GM19025 (cell line): ENCODE results near the gene PPP2R5B.

Experiments
- ATAC-seq: cut with Tn5 transposase; IDR thresholded peaks from one replicate; pipeline ENCODE4 v1.9.1; 2021; ENCODE audit warnings: mild to moderate bottlenecking, low read depth, moderate library complexity; ENCODE audit not compliant: unreplicated experiment

PPP2R5B gene

DNA sequence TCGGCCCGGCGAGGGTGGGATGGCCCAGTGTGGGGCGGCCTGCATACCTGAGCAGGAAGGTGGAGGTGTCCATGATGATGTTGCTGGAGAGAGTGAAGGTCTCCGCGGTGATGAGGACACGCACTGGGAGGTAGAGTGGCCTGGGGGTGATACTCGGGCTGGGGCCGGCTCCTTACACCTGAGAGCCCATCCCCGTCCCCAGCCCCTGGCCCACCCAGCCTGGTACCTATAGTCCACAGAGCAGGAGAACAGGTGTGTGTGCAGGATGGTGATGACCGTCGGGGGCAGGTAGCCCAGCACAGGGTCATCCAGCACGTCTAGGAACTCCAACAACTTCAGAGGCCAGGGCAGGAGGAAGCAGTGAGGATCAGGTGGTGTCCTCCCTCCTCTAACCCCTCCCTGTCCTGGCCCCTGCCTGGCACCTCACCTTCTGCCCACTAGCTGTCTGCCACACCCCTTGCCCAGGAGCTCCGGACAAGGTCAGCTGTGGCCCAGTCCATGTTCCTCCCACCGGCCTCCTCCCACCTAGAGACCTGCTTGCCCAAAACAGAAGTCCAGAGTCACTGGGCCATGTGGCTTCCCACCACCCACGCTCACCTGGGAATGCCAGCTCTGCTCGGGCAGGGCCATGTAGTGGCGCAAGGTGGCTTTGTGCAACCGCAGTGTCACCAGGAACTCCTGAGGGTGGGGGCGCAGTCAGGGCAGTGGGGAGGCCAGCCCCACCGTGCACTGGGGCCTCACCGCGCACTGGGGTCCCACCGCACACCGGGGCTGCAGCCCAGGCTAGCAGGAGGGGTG is 18.8 kb upstream of the PPP2R5B start:
- ATAC-seq: no peak

DNA sequence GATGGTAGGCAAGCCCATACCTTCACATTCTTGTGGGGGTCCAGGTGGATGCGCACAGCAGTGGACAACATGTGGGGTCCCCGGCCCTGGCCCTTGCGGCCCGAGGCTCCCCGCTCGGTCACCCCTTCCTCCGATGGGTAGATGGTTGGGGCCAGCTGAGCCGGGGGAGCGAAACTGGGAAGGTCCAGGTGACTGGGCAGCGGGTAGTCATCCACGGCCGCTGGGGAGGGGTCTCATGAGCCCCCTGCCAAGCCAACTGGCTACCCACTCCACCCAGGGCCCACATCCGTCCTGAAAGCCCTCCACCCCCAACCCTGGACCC is 18.2 kb upstream of the PPP2R5B start:
- no peak for ATAC-seq

- ATAC-seq: no peak
Measured at GRCh38 chr11:64908766-64909165, 15.7 kb upstream of the PPP2R5B start.

DNA sequence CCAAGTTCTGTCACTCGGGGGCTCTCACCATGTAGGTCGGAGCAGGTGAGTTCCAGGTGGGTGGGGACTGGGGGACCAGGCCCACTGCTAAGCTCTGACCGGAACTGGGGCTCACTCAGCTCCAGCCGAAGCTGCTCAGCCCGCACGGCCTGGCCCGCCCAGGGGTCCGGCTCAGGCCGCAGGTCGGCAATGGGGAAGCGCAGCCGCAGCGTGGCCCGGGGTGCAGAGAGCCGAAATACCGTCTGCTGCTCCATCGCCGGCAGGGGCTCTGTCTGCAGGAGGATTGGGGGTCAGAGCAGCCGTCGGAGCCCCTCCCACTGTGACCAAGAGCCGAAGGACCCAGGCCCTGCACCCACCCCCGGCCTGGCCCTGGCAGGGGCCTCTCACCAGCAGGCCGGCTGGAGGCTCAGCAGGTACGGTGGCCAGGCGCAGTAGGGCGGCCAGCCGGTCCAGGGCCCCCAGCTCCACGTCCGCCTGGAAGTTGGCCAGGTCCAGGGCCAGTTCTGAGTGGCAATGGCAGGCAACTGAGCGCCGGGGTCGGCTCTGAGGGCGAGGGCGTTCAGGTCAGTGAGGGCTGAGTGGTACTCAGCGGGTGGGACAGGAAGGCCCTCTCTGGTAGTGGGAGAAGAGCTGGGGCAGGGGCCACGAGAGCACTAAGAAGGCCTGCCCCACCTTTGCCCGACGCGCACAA is 14.7 kb upstream of the PPP2R5B start:
- no peak for ATAC-seq

GRCh38 chr11:64910451-64911093 is 13.9 kb upstream of the PPP2R5B start:
- no peak for ATAC-seq

DNA sequence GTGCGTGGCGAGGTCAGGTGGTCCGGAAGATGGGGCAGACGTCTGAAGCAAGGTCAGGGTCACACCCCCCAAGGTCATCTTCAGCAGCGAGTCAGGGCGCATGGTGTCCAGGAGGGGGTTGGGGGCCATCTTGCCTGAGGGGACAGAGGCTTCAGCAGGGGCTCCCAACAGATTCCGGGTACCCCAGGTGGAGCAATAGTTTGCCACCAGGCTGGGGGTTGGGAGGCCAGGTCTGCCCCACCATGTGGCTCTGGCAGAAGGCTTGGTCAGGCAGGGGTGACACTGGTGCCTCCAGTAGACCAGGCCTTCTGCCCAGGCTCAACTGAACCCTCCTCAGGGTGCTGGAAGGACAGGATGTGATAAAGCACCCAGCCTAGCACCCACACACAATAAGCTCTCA is 13.3 kb upstream of the PPP2R5B start:
- ATAC-seq: no peak

GRCh38 chr11:64911689-64912088 is 12.8 kb upstream of the PPP2R5B start:
- ATAC-seq: no peak

- no peak for ATAC-seq
Measured at GRCh38 chr11:64913171-64913727, 11.2 kb upstream of the PPP2R5B start.

DNA sequence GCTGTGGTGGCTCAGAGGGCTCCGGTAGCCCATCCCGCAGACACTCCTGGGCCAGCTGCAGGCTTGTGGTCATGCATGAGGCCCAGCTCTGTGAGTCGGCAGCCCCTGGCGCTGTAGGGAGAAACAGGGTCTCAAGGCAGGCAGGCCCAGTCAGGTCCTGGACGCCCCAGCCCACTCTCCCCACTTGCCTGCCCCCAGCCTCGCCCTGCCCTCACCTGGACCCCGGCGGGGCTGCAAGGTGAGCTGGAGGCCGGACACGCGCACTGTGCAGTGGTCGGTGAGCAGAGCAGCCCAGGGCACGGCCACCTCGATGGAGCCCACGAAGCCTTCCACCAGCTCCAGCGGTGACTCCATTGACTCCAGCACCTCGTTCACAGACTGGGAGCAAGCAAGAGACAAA is 10.4 kb upstream of the PPP2R5B start:
- ATAC-seq: no peak

- no peak for ATAC-seq
Measured at GRCh38 chr11:64915376-64915887, 9.1 kb upstream of the PPP2R5B start.

- ATAC-seq: no peak
Measured at GRCh38 chr11:64916040-64916774, 8.3 kb upstream of the PPP2R5B start.

- ATAC-seq: peak; percentile 93
Measured at GRCh38 chr11:64916775-64917662, 7.5 kb upstream of the PPP2R5B start, which contains the start of gene ATG2A. TSS of gene ATG2A (minus strand) at chr11:64917209. CDS start at chr11:64917135, 74 bp downstream.

DNA sequence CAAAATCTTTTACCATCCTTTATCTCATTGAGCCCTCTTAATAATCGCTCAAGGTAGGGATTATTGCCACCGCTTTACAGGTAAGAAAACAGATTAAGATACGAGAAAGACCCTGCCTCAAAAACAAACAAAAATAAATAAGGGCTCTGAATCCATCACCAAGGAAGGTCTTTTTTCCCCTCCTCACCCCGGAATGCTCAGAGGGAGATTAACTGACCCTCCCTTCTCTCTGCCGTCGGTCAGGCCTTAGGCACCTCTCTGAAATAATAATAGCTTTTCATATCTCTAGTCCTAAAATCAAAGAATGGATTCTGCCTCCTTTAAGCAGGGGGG is 6.9 kb upstream of the PPP2R5B start:
- no peak for ATAC-seq

- no peak for ATAC-seq
Measured at GRCh38 chr11:64918017-64918416, 6.5 kb upstream of the PPP2R5B start.

DNA sequence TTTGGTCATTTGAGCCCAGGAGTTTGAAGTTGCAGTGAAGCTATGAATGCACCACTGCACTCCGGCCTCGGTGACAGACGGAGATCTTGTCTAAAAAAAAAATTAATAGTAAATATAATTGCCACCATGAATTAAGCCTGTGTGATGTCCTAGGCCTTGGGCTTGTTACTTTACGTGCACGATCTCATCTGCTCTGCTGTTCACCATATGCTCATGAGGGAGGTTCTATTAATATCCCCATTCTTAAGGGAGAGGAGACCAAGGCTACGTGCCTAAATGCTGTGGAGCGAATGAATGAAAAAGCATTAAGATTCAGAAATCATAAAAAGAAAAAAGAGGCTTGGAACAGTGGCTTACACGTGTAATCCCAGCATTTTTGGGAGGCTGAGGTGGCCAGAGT is 4.9 kb upstream of the PPP2R5B start:
- ATAC-seq: no peak

GRCh38 chr11:64920124-64920523 is 4.4 kb upstream of the PPP2R5B start:
- ATAC-seq: no peak

DNA sequence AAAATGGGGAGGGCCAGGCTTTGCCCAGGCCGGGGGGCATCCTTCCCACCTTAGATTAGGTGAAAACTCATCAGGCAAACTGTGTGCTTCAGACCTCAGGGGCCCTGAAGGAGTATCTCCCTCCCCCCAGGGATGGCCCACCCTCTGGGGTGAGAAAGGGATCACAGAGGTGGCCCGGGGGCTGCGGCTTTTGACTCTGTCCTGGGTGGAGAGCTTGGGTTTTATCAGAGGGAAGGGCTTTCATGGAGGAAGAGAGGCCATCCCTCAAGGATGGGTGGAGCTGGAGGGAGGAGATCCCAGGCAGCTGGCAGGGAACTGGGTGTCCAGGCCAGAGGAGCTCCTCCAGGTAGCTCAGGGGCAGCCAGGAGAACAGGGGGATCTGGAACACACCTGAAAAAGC is 3.1 kb upstream of the PPP2R5B start:
- no peak for ATAC-seq

GRCh38 chr11:64923151-64923661 is 1.3 kb upstream of the PPP2R5B start:
- no peak for ATAC-seq

- no peak for ATAC-seq
Measured at GRCh38 chr11:64924910-64925284, 408 bp downstream of the PPP2R5B start.
